ENCODE data around the gene CHRNA3.
A peak's percentile ranks its signal among the peaks of the same experiment; 100 is the strongest.

The CHRNA3 gene

DNA sequence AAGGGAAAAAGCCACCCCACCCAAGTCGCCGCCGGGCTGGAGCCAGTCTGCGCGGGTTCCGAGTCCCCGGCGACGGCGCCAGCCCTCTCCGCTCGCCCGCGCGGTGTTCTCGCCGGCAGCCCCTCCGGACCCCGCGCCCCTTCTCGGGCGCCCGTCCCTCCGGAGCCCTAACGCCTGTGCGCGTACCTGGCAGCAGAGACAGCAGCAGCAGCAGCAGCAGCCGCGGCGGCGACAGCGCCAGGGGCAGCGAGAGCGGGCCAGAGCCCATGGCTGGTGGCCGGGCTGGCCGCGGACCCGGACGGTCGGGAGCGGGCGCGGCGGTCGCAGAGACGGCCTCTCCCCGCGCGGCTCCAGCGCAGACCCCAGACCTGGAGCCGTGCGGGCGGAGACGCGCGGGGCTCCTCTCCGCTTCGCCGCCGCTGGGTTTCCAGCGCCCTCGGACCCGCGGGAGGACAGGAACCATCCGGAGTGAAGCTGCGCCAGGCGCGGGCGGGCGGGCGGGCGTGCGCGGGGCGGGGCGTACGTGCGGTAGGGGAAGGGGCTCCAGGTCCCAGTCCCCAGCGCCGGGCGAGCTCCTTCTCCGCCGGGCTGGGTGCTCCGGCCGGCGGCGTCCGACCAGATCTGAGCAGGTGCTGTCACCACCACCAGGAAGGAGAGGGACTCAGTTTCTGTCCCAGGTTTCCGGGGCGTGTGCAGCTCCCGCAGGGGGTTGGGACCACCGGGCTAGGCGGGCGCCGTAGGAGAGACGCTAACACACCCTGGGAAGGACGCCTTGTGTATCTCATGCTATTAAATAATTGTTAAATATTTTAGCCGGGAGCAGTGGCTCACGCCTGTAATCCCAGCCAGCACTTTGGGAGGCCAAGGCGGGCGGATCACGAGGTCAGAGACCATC, at the start of gene CHRNA3:
CHRNA3 (minus strand) TSS at position 470 of the 895 bp plus-strand sequence; CDS start at position 268, 202 bp downstream.
- no peak for DNase-seq

- no peak for DNase-seq
These were observed 48.2 kb upstream of the CHRNA3 start for GRCh38 chr15:78668987-78669386.

- no peak for DNase-seq
These were observed 46.9 kb upstream of the CHRNA3 start for GRCh38 chr15:78667578-78668236.

DNA sequence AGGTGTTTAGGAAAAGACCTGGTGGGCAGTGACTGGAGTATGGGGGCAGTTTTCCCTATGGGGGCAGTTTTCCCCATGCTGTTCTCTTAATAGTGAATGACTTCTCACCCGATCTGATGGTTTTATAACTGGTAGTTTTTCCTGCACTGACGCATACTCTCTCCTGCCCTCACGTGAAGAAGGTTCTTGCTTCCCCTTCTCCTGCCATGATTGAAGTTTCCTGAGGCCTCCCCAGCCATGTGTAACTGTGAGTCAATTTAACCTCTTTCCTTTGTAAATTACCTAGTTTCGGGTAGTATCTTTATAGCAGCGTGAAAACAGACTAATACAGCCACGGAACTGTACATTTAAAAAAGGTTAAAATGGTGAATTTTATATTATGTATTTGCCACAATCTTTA, 45.2 kb upstream of the CHRNA3 start:
- no peak for DNase-seq

DNA sequence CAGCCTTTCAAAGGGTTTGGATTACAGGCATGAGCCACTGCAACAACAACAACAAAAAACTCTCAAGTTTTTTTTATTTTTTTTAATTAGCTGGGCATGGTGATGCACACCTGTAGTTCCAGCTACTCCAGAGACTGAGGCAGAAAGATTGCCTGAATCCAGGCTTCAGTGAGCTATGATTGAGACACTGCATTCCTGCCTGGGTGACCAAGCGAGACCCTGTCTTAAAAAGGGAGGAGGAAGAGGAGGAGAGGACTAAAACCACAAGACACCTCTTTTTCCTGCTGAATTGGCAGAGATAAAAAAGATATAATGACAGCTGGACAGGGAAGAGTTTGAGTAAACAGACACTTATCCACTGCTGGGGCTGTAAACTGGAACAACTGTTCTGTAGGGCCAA, 42.9 kb upstream of the CHRNA3 start:
- no peak for DNase-seq

DNA sequence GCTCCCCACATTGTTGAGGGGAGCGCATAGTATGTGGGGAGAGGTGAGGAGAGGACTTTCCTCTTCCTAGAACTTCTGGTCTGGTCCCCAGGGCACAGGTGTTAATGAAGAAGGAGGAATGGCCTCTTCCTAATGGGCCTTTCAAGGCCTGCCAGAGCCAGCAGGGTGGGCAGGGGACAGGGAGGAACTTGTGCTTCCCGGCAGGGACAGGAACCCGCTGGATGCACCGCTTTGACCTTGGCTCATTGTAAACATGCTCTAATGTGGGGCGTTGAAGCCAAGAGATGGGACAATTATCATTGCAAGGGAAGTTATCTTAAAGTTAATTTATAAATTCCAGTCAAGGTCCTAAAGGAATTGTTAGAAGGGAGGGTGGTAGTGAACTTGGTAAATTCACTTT, 41.2 kb upstream of the CHRNA3 start:
- no peak for DNase-seq

DNA sequence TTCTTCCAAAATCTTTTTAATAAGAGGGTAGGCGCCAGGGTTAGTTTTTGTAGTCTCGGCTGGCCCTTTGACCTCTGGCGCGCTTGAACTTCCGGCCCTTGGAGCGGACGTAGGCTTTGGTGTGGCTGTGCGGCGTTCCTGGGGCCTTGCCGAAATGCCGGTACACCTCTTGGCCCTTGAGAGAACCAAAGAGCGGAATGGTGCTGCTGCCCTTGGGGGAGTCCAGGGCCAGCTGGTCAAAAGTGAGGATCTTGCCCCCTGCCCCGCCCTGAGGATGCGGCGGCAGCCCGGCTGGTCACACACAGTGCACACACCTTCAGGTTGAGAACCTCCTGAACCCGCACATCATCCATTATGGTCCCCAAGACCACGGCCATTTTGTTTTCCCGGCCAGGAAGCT, 40.2 kb upstream of the CHRNA3 start:
- no peak for DNase-seq

DNA sequence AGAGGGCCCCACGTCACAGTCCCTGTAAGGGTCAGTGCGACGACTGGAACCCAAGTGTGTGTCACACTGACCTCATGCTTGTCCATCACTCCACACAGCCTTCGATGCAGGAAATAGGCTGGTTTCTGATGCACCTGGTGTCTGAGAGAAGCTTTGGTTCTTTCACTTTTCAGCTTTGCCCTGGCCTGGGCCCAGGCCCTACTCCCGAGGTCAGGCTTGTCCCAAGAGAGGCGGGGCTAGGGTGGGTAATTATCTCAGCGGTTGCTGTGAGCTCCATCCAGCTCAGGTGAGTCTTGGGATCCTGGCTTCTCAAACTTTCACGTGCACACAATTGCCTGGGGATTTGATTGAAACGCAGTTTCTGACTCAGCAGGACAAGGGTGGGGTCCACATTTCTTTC, 39.8 kb upstream of the CHRNA3 start:
- DNase-seq = no peak

DNA sequence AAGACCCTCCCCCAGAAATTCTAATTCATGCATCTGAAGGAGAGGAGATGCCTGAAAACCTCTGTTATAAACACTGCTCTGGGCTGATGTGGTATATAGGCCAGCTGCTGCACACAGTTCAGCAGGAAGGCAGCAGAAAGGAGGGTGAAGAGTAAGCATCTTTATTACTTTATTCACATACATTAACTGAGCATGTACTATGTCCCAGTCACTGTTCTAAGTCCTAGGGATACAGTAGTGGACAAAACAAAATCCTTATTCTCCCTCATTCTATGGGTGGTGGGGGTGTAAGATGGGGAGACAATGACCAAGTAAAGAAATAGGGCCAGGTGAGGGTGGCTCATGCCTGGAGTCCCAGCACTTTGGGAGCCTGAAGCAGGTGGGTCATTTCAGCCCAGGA, 38.0 kb upstream of the CHRNA3 start:
- no peak for DNase-seq

DNA sequence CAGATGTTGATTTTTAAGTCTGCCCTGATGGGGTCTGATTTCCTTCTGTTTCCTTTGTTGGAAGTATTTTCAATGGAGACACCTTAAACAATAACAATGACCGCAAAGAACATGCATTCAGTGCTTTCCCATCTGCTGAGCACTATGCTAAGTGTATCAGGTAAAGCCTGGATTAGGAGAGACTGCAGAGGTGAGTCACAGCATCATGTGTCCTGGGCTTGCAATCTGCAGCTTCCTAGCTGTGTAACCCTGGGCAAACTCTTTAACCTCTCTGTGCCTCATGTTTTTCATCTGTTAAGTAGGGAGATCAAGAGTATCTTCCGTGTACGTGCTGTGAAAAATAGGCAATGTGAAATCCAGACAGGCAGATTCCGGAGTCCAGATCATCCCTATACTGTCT, 33.5 kb upstream of the CHRNA3 start:
- DNase-seq = no peak

DNA sequence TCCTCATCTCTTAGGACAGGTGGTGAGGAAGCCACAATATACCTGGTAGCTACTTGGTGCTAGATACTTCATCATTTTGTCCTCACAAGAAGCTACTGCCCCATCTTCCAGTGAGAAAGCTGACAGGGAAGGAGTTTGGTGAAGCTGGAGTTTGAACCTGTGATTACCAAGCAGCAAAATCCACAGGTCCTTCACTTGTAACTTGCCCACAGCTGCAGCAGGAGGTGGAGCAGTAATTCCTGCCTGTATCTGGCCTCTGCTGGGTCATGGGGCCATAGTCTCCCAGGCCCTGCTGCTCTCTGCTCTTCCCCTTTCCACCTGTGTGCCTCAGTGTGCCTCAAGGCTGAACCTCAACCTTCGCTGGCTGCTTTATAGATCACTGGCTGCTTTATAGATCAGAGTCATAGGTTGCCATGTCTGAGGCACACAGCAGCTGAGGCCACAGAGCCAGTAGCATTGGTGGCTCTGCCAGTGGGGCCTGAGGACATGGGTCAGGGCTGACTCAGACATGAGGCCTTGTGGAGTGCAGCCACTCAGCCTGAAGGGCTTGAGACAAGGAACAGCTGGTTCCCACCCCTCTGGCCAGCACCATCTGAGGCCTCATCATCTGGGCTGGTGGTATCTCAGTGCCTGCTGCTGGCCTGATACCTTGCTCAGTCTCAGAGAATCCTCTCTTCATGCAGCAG, 31.3 kb upstream of the CHRNA3 start:
- DNase-seq = no peak

DNA sequence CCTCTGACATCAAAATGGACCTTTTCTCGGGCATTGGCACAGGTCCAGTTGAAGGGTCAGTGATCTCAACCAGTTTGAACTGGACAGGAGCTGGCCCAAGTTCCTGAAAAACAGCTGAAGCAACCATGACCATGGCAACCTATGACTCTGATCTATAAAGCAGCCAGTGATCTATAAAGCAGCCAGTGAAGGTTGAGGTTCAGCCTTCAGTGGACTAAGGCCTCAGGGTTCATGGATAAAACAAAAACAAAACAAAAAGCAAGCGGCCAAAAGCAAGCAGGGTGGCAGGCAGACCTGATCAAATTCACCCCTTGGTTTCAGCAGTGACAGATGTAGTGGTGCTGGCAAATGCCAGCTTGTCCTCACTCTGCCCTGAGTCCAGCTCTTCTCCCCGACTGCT, 30.2 kb upstream of the CHRNA3 start:
- no peak for DNase-seq

DNA sequence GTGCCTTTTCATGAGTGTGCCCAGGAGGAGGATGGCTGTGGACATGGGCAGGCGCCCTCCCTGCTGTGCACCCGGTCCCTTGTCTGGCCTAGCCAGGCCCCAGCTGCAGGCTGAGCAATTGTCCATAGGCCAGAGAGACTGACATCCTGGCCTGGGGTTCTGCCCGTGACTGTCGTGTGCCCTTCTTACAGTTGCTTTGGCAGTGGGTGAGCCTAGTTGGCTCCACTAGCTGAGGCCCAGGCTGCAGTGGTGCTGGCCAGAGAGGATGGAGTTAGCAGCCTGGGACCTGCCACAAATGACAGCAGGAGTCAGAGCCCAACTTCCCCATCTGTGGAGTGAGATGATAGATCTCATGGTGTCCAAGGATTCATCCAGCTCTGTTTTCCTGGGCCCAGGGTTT, 29.2 kb upstream of the CHRNA3 start:
- no peak for DNase-seq

DNA sequence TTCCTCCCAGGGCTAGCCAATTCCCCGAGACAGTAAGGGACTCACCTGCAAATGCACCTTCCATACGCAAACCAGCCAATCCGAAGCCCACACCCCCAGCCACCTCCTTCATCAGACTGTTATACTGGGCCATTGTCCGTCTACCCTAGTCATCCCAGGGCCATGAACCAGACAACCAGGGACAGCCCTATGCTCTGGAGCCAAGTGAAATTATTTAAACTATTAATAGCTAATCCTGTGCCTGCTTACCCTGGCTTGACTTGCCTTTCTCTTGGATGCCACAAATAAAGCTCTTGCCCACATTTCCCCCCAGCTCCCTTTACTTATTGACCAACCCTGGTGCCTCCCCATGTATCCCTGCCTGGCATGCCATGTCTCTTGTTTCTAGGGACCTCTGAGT, 24.2 kb upstream of the CHRNA3 start:
- no peak for DNase-seq

- DNase-seq = no peak
These were observed 21.5 kb upstream of the CHRNA3 start for GRCh38 chr15:78642331-78642730.

GRCh38 chr15:78641749-78642275, 21.0 kb upstream of the CHRNA3 start:
- DNase-seq = no peak

DNA sequence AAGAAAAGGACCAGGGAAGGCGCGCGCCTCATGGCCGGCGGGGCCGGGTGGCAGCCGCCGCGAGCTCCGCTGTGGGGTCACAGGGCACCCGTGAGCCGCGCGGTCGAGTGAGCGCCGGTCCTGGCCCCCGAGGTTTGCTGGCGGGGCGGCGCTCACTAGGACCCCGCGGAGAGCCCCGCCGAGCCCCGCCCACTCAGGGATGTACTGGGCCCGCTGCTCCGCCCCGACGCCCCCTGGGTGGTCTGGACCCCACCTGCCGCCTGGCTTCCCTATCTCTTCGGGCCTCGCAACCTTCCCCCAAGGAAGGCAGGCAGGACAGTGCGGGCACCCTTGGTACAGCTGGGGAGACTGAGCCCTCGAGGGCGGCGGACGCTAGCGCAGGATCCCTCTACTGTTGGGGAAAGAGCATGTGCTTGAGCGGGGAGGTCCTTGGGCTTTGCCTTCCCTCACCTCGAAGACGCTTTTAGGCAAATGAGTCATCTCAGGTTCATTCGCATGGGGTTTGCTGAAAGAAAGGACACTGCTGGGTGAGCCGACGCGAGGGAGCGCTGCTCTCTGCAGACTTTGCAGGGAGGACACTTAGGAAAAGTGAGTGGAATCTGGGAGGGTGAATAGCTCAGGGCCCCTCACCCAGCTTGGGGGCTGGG, 20.4 kb upstream of the CHRNA3 start, which contains the start of gene CHRNB4:
CHRNB4 (minus strand) TSS at position 109 of the 647 bp plus-strand sequence; CDS start at position 32, 77 bp downstream.
- DNase-seq = peak; percentile 33

DNA sequence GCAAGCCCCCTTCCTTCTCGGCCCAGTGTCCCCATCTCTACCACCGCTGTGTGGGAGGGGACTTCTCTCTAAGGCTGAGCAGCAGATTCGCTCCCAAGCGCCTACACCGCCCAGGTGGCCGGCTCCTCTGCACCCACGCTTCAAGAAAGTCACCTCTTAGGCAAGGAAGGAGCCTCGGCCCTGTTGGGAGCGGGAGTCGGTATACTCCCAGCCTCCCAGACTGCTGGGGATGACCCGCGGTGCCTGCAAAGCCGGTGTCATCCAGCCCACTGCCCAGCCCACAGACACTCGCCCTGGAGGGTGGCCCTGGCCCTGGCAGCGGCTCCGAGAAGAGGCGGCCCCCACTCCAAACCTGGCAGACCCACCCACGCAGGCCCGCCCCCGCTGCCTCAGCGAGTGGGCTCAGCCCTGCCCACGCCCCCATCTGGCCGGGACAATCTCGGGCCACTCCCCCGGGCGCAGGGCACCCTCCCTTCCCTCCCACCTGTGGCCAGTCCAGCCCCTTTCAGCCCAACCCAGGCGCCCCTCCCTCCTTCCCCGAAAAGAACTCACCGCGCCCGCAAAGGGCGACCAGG, 19.8 kb upstream of the CHRNA3 start:
- DNase-seq = no peak

- peak; percentile 74 for DNase-seq
These were observed 18.0 kb upstream of the CHRNA3 start for GRCh38 chr15:78638658-78639314.

DNA sequence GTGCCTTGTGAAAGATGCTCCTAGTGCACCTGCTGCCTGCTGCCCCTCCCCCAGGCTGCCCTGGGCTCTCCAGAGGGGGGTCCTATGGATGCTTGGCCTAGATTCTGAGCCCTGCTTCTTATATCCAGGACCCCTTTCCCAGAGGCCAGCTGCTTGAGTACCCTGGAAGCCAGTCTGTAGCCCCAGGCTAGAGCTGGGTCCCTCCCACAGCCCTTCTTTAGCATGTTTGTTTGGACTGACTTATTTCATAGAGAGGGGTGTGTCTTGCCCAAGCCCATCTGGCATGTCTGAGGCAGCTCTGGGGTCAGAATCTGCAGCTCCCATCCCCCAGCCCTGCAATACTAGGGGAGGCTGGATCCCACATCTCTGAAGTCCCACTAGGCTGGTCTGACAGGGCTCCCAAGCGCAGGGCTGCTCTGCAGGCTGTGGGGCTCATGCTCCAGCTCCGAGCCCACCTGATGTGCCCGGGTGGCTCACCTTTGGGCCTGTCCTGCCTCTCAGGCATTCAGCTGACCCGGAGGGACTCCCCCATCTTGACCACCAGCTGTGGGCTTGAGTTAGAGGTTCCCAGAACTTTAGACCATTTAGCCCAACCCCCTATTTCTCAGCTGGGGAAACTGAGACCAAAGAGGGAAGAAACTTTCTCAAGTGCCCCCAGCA, 17.1 kb upstream of the CHRNA3 start:
- DNase-seq = no peak

DNA sequence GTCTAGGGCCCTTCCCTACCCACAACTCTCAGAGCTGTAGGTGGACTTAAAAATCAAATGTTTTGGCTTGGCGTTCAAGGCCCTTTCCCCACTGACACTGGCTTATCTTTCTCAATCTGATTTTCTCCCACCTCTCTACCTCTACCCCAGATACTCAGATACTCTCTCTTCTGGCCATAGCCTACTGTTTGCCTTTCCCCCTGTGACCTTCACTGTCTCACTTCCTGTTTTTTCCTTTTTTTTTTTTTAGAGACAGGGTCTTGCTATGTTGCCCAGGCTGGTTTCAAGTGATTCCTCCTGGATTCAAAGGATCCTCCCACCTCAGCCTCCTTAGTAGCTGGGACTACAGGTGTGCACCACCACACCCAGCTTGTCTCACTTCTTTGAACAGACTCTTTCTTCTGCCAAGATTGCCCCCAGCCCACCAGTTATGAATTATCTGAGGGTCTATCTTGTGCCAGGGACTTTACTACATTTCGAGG, 15.6 kb upstream of the CHRNA3 start:
- no peak for DNase-seq
